BJ (cell line): Measurements from ENCODE around the gene PHF14. TPM values are rescaled to one million over a fixed set of nuclear protein-coding genes. Genes with fewer than 3 reads are reported as not detected.

Experiments
- CTCF ChIA-PET: fragments of 350-600 bp; formaldehyde crosslinking; extraction: SDS; loops from one replicate; lab custom pipeline; 2021; ENCODE audit warnings: antibody characterized with exemption, inconsistent platforms; lab: Yijun Ruan, JAX
- POLR2A ChIA-PET: fragments of 300-600 bp; sonication (Branson Sonifier 250); formaldehyde crosslinking; extraction: SDS; loops from one replicate; lab custom pipeline; 2021; ENCODE audit warnings: antibody characterized with exemption; lab: Charles Lee
- DNase-seq: peaks from one replicate; pipeline ENCODE4 v3.0.0-alpha.2; 2011; ENCODE audit warnings: low read depth
- H3K27me3 ChIP-seq: 2 replicates; pipeline ENCODE4 v1.6.0; 2011; ENCODE audit warnings: low read length; ENCODE audit not compliant: control insufficient read depth, insufficient read depth
- H3K36me3 ChIP-seq: 2 replicates; pipeline ENCODE4 v1.5.1; 2011; ENCODE audit warnings: low read length; ENCODE audit not compliant: control insufficient read depth, insufficient read depth
- H3K4me3 ChIP-seq: 2 replicates; pipeline ENCODE4 v1.5.1; 2011; ENCODE audit warnings: low read depth, mild to moderate bottlenecking, control low read depth, low read length
- polyA plus RNA-seq: library from polyadenylated mRNA; depleted of rRNA; stranded (reverse); fragments of >200 nt; gene quantifications from 2 replicates; pipeline ENCODE4 v1.2.3, GENCODE V29; 2011
- TF ChIP-seq, protein P1 (sequence below): IDR thresholded peaks from 2 replicates; pipeline ENCODE4 v1.5.1; 2011; ENCODE audit warnings: low read depth, mild to moderate bottlenecking, control low read depth, inconsistent platforms, low read length, moderate library complexity; ENCODE audit not compliant: insufficient read depth

PHF14 gene
- polyA plus RNA-seq, 1 experiment = 6.5 TPM

DNA sequence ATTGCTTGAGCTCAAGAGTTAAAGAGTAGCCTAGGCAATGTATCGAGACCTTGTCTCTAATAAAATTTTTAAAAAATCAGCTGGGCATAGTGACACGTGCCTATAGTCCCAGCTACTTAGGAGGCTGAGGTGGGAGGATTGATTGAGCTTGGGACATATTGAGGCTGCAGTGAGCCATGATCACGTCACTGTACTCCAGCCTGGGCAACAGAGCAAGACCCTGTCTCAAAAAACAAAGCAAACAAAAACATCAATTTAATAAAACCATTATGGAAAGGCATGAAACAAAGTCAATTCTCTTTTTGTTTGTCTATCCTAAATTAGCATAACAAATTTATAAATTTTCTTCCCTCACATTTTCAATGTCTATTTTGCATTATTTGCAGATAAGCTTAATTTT, 108.4 kb downstream of the PHF14 start:
- CTCF ChIA-PET = interaction anchor here (1.1 to 1.2 kb wide), 2 partner anchors 12 to 130 kb away, joined by 3 read pairs; no protein-coding TSS in a partner anchor
- TF ChIP-seq, protein P1, sequence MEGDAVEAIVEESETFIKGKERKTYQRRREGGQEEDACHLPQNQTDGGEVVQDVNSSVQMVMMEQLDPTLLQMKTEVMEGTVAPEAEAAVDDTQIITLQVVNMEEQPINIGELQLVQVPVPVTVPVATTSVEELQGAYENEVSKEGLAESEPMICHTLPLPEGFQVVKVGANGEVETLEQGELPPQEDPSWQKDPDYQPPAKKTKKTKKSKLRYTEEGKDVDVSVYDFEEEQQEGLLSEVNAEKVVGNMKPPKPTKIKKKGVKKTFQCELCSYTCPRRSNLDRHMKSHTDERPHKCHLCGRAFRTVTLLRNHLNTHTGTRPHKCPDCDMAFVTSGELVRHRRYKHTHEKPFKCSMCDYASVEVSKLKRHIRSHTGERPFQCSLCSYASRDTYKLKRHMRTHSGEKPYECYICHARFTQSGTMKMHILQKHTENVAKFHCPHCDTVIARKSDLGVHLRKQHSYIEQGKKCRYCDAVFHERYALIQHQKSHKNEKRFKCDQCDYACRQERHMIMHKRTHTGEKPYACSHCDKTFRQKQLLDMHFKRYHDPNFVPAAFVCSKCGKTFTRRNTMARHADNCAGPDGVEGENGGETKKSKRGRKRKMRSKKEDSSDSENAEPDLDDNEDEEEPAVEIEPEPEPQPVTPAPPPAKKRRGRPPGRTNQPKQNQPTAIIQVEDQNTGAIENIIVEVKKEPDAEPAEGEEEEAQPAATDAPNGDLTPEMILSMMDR = no peak
- Histone ChIP-seq H3K4me3 (no peak overlapping the region), H3K36me3 (no peaks in the 10 kb centered on the region), H3K27me3 (no peaks in the 10 kb centered on the region)
- DNase-seq = no peak
- POLR2A ChIA-PET = no interaction called here

DNA sequence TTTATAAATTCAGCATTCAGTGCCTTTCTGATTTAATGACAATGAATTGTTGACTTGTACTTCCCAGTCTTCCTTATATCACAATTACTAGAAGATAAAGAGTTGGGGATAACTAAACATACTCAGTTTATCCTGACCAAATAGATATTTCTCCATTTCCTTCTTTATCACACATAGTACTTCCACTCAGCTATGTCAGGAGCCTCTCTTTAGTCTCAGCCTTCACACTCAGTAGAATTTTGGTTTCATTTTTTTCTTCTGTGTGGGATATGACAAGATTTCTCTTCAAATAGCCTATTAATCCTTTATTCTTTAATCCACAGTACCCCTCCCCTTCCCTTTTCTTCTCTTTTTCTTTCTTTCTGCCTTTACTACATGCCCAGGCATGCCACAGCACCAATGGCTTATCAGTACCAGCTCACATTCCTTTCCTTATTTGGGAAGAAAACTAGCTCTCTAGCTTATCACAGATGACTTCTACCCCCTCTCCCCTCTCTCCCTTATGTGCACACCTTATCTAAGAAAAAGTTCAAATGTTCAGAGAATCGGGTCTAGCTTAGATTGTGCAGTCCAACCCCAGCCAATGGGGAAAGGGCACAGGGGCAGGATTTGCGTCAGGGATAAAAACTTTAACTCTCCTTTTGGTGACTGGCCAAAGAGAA, 109.0 kb downstream of the PHF14 start:
- DNase-seq = no peak
- TF ChIP-seq, protein P1 = no peak
- Histone ChIP-seq H3K27me3 (no peaks in the 10 kb centered on the region), H3K4me3 (no peak overlapping the region), H3K36me3 (no peaks in the 10 kb centered on the region)
- POLR2A ChIA-PET = no interaction called here
- CTCF ChIA-PET = interaction anchor here (1.1 kb wide), 1 partner anchor 13 kb away, joined by 3 read pairs; no protein-coding TSS in a partner anchor

GRCh38 chr7:11083214-11083568, 109.5 kb downstream of the PHF14 start:
- CTCF ChIA-PET = no interaction called here
- H3K27me3 ChIP-seq = no peaks in the 10 kb centered on the region
- TF ChIP-seq, protein P1 = no peak
- POLR2A ChIA-PET = no interaction called here
- no peak for DNase-seq
- H3K36me3 ChIP-seq = no peaks in the 10 kb centered on the region
- no peak overlapping the region for H3K4me3 ChIP-seq

DNA sequence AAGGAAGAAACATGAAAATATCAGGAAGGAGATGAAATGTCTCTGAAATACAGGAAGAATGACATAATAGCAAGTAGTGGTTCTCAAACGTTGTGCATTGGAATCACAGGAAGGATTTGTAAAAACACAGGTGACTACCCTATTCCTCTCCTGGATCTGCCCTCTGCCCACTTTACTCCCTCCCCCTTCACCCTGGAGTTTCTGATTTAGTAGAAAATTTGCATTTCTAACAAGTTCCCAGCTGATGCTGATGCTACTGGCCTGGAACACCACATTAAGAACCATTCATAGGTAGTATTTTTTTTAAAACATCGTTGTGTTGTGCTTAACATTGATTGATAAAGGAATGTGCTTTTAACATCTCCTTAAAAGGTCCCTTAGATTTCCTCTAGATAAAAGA, 130.9 kb downstream of the PHF14 start:
- CTCF ChIA-PET = no interaction called here
- Histone ChIP-seq H3K36me3 (no peaks in the 10 kb centered on the region), H3K4me3 (no peak overlapping the region), H3K27me3 (no peaks in the 10 kb centered on the region)
- POLR2A ChIA-PET = no interaction called here
- TF ChIP-seq, protein P1 = no peak
- DNase-seq = no peak

- POLR2A ChIA-PET = no interaction called here
Observed at GRCh38 chr7:11109659-11110058, 136.0 kb downstream of the PHF14 start.

More at GRCh38 chr7:11109659-11110058, 136.0 kb downstream of the PHF14 start:
- CTCF ChIA-PET = no interaction called here
- H3K27me3 ChIP-seq = no peaks in the 10 kb centered on the region
- H3K36me3 ChIP-seq = no peaks in the 10 kb centered on the region
- TF ChIP-seq, protein P1 = no peak
- DNase-seq = no peak
- no peak overlapping the region for H3K4me3 ChIP-seq
